Psoas muscle (tissue), 8 donors: ENCODE measurements around the gene SHPK. TPM values are rescaled to one million over a fixed set of nuclear protein-coding genes. Genes with fewer than 3 reads are reported as not detected.

ENCODE experiments used
- ATAC-seq, 4 donors: fragments of 200-7000 bp; cut with Tn5 transposase; one replicate each; pipeline ENCODE4 v1.9.1; 2020; ENCODE audit warnings: moderate library complexity in 3 of 4, mild to moderate bottlenecking in 2 of 4
- DNase-seq, 2 donors: peaks; one replicate each; pipeline ENCODE4 v3.0.0-alpha.2; 2020
- H3K27ac ChIP-seq: fragments of 200-600 bp; one replicate; pipeline ENCODE4 v1.8.0; 2022
- H3K27me3 ChIP-seq, 3 donors: fragments of 200-600 bp in 1 of 3; one replicate each; pipeline versions ENCODE4 v1.6.1 to v1.8.0; 2013 to 2022; ENCODE audit warnings: low read length in 2 of 3, mild to moderate bottlenecking in 2 of 3, moderate library complexity in 1 of 3; ENCODE audit not compliant: insufficient read depth in 3 of 3
- H3K36me3 ChIP-seq, 2 donors: fragments of 200-600 bp in 1 of 2; one replicate each; pipeline versions ENCODE4 v1.6.1 to v1.8.0; 2013 to 2022; ENCODE audit warnings: low read depth in 1 of 2, mild to moderate bottlenecking in 1 of 2, moderate library complexity in 1 of 2; ENCODE audit not compliant: insufficient read depth in 1 of 2
- H3K4me1 ChIP-seq: fragments of 200-600 bp; one replicate; pipeline ENCODE4 v1.8.0; 2022
- H3K4me3 ChIP-seq: fragments of 200-600 bp; one replicate; pipeline ENCODE4 v1.8.0; 2022; ENCODE audit warnings: mild to moderate bottlenecking
- H3K9me3 ChIP-seq: fragments of 200-600 bp; one replicate; pipeline ENCODE4 v1.8.0; 2022
- CTCF ChIP-seq: fragments of 200-600 bp; IDR thresholded peaks from one replicate; pipeline ENCODE4 v1.8.0; 2022; ENCODE audit warnings: antibody characterized with exemption
- WGBS, 3 donors: extraction: QIAGEN DNeasy Blood & Tissue Kit; methylation state at CpG; one replicate each; pipeline versions ENCODE4 v1.1.6 to v1.1.7; 2013; 5-methylcytosine and 5-hydroxymethylcytosine counted together
- intact Hi-C, 2 donors: fragments of 100-400 bp; cut with DNase I; formaldehyde crosslinking; loops; one replicate each; pipeline versions ENCODE4 v1.11.0 to v1.14.2; 2022
- polyA plus RNA-seq, 3 donors: library from polyadenylated mRNA; stranded (reverse); fragments of 200-250 nt; gene quantifications; one replicate each; pipeline ENCODE4 v1.2.3, GENCODE V29; 2013
- total RNA-seq, 4 donors: library from RNA; stranded (reverse); fragmentation: NEBNext Ultra II Directional in 2 of 4; extraction: Animal tissue kit (Norgen Biotek cat#: 25700) in 2 of 4; gene quantifications; one replicate each; pipeline versions ENCODE4 v1.2.1 to v1.2.4, GENCODE V29; 2021 to 2023
- donor health status: healthy with polysubstance abuse.
- donor health status: DM: no; HTN: no; CAD: no; lungs with moderate emphysema.
- donor health status: Bipolar disorder and iron deficiency.
- donor health status: healthy.
- donor health status: DM: yes; HTN: yes; CAD: no.
- donor health status: DM: no; HTN: no; CAD: no.
- donor health status: DM: no; HTN: no; CAD: no.
- donor health status: DM: yes; HTN: yes; CAD: no.

SHPK gene
- total and polyA plus RNA-seq, 7 donors, result 1.7 to 3.8 (median 2.2) TPM

GRCh38 chr17:3643889-3644349, 7.9 kb upstream of the SHPK start:
- TF ChIP-seq CTCF, result no peak
- peaks cover 0 to 55% of the 10 kb centered on the region in 2 donors for H3K36me3 ChIP-seq
- 93 to 97% (median 95%) methylated on average over 4 of the region's 4 CpGs for WGBS, 3 donors
- intact Hi-C loops, result no loop called here
- H3K27ac ChIP-seq, result no peak overlapping the region
- peaks cover 16% of the 10 kb centered on the region for H3K4me1 ChIP-seq
- ATAC-seq (no peak), DNase-seq (no peak)
- no peaks in the 10 kb centered on the region for H3K27me3 ChIP-seq
- no peak overlapping the region for H3K4me3 ChIP-seq
- H3K9me3 ChIP-seq, result no peaks in the 10 kb centered on the region

- intact Hi-C loops, result no loop called here
- Histone ChIP-seq H3K27me3 (no peaks in the 10 kb centered on the region), H3K4me3 (no peak overlapping the region), H3K4me1 (peaks cover 23% of the 10 kb centered on the region), H3K9me3 (no peaks in the 10 kb centered on the region), H3K27ac (no peak overlapping the region), H3K36me3 (peaks cover 0 to 49% of the 10 kb centered on the region in 2 donors)
- 79 to 84% (median 82%) methylated on average over 19 of the region's 19 CpGs for WGBS, 3 donors
- DNase-seq (no peak), ATAC-seq (no peak)
- TF ChIP-seq CTCF, result no peak
Observed at GRCh38 chr17:3641717-3642486, 5.9 kb upstream of the SHPK start.

DNA sequence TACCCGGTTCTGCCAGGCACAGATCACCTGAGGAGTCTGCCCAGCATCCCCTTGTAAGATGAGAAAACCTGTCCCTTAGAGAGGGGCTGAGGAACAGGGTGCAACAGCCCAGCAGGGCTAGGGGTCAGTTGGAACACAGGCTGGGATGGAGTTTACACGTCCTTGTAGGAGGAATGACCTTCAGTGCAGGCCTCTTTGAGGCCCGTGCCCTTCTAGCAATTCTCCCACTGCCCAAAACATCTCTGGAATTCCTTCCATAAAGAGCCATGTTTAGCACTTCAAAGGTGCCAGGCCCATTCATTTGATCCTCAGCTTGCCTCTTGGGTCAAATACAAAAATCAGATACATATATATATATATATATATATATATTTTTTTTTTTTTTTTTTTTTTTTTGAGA, 5.0 kb upstream of the SHPK start:
- Histone ChIP-seq H3K36me3 (peaks cover 0 to 46% of the 10 kb centered on the region in 2 donors), H3K27me3 (no peaks in the 10 kb centered on the region), H3K4me3 (no peak overlapping the region), H3K4me1 (peaks cover 23% of the 10 kb centered on the region), H3K27ac (peak overlapping the region; percentile 83), H3K9me3 (no peaks in the 10 kb centered on the region)
- DNase-seq, result peak in 1 of 2 donors; percentile 12
- intact Hi-C loops, result no loop called here
- WGBS, 3 donors, result 49 to 55% (median 51%) methylated on average over 3 of the region's 3 CpGs
- ATAC-seq, result no peak
- no peak for TF ChIP-seq CTCF

- ATAC-seq (peak in 3 of 4 donors; percentile 21 to 56 (median 32)), DNase-seq (peak in 1 of 2 donors; percentile 56)
- no peak overlapping the region for H3K4me3 ChIP-seq
- no peaks in the 10 kb centered on the region for H3K9me3 ChIP-seq
- WGBS, 3 donors, result 23 to 33% (median 31%) methylated on average over 7 of the region's 7 CpGs
- peaks cover 0 to 41% of the 10 kb centered on the region in 2 donors for H3K36me3 ChIP-seq
- no peak for TF ChIP-seq CTCF
- H3K27ac ChIP-seq, result peak overlapping the region; percentile 83
- intact Hi-C loops, result loop anchor here in 1 of 2 donors (1.0 kb wide), 1 partner anchor 28 kb away; the partner anchor contains the start of genes EMC6 and TAX1BP3
- no peaks in the 10 kb centered on the region for H3K27me3 ChIP-seq
- peaks cover 23% of the 10 kb centered on the region for H3K4me1 ChIP-seq
Observed at GRCh38 chr17:3639981-3640596, 4.0 kb upstream of the SHPK start.
